Measurements from ENCODE around the gene ARPC2.

The ARPC2 gene

DNA sequence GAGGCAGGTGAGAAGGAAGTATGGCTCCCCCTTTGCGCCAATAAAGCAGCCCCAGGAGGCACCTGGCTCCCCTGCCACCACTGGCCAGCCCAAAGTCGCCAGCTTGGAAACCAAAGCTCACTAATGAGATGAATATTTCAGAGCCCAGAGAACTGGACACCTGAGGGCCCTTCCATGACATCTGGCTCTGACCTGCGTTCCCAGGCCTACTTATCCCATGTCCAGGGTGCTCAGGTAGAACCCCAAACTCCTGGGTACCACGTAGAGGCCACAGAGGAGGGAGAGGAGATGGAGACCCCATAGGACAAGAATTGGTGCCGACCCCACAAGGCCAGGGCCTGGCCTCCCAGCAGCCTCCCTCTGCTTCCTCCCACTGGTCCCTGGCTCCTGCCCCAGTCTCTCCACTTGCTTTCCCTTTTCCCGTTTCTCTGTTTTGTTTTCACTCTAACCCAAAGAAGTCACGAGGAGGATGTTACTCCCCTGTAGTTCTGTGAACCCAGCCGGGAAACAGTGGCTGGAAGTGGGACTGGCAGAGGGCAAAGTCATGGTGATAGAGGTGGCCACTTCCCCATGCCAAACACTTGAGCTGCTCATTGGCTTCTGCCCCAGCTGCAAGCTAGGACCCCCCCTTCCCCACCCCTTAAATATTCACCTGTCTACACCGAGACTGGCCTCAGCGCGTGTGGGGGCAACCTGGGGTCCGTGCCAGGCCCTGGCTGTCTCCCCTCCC, 74.5 kb downstream of the ARPC2 start:
- DNase-seq = no peak

DNA sequence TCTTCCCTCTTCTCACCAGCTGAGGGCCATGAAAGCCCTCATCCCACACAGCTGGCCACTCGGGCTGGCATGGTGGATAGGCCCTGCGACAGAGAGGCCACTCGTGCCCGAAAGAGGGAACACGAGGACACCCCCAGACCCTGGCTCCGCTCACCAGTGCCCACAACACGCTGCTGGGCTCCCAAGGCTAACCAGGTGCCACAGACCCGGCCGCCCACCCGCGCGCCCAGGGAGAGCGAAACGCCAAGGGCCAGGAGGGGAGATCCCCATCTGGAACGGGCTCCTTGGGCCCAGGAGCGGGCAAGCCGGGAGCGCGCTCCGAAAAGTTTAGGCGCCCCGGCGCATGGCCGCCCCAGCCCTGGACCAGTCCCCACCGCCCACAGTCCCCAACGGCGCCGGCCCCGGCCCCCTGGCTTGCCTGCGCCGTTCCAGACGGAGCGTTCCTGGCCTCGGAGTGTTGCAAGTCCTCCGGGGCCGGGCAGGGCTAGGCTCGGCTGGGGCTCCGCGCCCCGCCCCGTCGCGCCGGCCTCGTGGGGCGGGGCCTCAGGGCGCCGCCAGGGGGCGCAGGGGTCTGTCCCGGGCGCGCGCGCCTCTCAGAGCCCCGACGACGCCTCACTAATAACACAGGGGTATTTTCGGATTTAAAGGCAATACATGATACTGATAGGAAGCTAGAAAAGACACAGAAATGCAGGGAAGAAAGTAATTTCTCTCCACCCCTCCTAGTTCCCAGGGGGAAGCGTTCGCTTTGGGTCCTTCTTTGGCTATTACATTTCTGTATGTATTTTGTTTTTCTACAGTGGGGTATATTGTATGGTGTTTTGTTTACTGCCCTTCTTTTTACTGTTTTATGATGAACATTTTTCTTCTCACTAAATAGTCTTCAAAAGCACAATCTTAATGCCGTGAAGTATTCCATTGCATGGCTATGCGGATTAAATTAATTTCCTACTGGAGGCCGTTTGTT, 75.3 kb downstream of the ARPC2 start, which contains the start of gene TMBIM1:
Gene TMBIM1 (minus strand): TSS at position 456 of the 967 bp plus-strand sequence. CDS start 10,362 bp downstream, outside the sequence.
- DNase-seq = peak; percentile 81 to 82

DNA sequence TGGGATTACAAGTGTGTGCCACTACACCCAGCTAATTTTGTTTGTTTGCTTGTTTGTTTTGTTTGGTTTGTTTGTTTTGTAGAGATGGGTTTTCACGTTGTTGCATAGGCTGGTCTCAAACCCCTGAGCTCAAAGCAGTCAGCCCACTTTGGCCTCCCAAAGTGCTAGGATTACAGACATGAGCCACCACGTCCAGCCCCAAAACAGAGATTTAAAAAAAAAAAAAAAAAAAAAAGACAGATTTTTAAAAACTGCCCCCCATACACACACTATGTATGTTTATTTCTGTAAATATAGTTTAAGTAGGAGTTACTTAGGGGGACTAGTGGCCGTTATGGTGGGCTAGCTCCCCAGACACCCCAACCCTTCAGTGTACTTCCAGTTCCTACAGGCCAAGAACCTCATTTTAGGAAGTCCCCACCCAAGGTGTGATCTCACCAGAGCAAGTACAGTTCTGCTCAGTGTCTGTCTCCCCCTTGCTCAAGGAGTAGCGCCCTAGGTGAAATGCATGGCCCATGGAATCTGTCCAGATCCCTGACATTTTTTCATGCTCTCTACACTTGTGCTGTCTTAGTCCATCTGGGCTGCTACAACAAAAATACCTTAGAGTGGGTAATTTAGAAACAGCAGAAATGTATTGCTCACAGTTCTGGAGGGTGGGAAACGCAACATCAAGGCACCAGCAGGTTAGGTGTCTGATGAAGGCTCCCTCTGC, 76.9 kb downstream of the ARPC2 start:
- no peak for DNase-seq

DNA sequence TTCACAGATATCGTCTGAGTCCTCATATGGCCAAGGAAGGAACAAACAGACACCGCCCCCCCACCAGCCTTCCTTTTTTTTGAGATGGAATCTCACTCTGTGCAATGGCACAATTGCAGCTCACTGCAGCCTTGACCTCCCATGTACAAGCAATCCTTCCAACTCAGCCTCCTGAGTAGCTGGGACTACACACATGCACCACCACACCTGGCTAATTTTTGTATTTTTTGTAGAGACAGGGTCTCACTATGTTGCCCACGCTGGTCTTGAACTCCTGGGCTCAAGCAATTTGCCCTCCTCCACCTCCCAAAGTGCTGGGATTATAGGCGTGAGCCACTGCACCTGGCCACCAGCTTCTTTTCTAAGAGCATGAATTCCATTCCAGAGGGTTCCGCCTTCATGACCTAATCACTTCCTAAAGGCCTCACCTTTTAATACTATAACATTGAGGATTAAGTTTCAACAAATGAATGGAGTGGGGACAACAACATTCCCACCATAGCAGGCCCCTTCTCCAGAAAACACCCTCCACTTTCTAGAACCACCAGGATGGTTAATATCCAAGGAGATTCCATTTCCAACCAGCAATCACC, 77.5 kb downstream of the ARPC2 start:
- DNase-seq = no peak

DNA sequence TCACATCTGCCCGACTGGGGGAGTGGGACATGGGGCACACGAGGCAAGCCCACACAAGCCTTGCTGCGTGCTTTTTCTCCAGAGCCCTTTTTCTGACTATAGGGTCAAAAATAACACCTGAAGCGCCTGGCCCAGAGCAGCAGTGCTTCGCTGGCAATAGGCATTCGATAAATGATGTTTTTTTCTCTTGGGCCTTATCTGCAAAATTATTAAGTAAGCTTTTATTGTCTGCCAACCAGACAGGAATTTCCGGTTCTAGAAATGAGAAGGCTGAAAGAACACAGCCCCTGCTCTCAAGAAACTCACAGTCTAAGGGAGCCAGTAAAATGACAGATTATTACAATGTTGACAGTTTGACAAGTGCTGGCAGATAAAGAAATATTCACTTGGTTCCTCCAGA, 78.0 kb downstream of the ARPC2 start:
- DNase-seq = no peak

DNA sequence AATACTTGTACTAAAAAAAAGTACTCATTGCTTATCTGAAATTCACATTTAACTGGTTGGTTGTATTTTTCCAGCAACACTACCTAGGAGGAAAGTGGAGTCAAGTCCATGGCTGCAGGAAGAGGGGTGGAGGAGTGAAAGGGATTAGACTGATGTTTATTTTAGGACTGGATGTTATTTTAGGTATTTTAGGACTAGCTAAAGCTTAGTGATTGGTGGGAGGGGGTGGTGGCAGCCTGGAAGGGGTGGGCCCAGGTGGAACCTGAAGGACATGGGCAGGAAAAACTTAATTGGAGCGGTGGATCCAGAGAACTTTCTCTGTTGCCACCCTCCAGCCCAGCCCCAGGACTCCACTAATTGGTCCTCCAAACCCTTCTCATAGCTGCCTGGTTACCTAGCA, 79.2 kb downstream of the ARPC2 start:
- no peak for DNase-seq

DNA sequence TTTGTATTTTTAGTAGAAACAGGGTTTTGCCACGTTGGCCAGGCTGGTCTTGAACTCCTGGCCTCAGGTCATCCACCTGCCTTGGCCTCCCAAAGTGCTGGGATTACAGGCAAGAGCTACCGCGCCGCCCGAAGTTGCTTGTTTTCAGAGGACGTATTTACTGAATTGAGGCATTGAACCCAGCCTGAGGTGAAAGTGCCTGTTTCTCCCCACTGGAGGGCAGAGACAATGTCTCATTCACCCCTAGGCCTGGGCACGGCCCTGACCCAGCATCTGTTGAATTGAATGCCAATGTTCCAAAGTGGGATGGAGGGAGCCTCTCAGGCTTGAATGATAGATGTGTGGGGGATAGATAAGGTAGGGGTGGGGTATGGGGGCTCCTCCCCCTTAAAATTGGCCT, 79.9 kb downstream of the ARPC2 start:
- no peak for DNase-seq

DNA sequence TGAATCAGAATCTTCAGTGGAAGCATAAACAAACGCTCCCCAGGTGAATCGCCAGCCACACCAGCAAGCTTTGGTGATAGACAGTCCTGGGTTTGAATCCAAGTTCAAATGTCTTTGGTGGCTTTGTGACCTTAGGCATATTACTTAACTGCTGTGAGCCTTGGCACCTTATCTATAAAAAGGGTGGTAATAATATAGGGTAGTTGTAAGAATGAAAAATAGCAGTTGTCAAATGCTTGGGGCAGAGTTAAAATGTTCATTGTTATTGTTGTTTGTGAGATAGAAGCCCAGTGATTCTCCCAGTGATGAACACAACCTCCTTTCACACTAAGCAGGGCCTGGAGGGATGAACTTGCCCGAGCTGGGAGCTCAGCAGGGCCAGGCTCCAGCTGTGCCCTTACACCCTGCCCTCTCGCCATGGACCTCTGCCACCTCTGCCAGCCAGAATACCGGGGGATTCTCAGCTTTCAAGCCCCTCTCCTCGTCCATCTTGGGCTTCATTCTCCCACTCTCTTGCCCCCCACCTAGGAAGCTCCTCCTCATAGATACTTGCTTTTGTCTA, 81.4 kb downstream of the ARPC2 start:
- no peak for DNase-seq

DNA sequence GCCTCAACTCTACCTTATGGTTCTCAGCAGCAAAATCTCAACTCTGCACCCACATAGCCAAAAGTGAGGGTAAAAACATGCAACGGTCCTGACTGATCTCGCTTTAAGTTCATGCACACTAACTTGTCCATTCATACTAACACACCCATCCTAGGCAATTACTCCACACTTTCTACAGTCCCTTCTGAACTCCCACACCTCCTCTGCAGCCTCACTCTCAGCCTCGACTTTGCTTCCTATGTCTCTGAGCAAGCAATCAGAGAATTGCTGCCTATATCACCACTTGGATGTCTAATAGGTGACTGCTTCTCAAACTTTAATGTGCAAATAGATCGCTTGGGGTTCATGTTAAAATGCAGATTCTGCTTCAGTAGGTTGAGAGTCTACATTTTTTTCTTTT, 83.2 kb downstream of the ARPC2 start:
- DNase-seq = no peak

DNA sequence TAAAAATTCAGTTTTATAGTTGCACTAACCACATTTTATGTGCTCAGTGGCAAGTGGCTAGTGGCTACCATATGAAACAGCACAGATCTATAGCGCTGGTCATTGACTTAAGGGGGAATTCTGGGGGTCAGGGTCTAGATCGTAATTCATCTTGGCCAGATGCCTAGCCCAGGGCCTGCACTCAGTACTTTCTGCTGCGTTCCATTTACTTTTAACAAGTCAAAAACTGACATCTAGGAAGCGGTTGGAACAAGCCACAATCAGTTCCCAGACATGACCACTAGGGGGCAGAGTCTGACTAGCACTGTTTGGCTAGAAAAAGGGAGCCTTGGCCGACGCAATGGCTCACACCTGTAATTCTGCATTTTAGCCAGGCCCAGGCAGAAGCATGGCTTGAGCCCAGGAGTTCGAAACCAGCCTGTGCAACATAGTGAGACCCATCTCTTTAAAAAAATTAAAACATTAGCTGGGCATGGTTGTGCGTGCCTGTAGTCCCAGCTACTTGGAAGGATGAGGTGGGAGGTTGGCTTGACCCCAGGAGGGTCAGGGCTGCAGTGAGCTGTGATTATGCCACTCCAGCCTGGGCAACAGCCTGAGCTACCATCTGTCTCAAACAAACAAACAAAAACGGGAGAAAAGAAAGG, 84.3 kb downstream of the ARPC2 start:
- DNase-seq = peak; percentile 87 to 90

Data from stimulated activated CD4-positive, alpha-beta T cell treated with anti-CD3 and anti-CD28 coated beads, Interleukin-2, amount 100 ng/mL, for 24 hours (primary cell).